Activated CD4-positive, alpha-beta T cell treated with anti-CD3 and anti-CD28 coated beads, Interleukin-2, amount 50 U/mL, for 1 hour (primary cell): Measurements from ENCODE around the gene FOXO1.

Experiments
- DNase-seq: peaks from one replicate; pipeline ENCODE4 v3.0.0-alpha.2; 2020

Gene FOXO1

DNA sequence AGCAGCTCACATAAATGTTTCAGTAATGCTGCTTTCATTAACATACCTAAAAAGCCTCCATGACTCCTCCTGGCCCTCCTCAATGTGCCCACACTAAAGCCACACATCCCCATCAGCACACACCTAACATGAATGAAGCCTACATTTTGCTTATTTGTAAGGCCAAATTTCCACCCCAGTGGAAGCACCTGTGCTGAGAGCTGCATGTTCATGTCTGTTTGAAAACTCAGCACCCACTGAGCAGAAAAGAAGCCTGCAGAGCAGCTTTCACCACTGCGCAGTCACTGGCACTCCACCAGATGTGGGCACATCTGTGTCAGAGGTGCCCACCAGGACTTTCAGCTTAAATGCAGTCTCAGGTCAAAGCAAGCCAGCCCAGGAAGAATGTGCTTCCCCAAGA, 93.5 kb downstream of the FOXO1 start:
- no peak for DNase-seq

DNA sequence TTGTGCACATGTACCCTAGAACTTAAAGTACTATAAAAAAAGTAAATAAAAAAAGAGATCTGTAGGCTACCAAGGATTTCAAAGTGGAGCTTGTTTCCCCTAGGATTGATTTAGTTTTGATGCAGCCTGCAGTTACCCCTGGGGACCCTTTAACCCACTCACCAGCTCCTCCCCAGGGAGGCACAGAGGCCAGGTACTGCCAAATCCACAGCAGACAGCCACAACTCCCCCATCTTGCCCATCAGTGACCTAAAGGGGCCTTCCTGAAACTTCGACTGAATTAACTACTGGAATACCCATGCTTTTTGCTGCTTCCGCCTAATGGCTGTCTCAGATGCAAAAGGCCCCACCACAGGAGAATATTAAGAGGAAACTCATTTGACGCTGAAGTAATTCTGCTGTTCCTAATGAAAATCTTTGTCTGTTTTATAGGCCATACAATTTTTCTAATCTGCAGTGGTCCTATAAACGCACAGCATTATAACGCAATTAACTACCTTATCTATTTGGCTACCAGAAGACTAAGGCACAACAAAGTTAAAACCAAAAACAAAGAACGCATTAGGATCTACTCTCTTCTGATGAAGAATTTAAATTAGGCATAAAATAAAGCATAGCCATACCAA, 95.0 kb downstream of the FOXO1 start:
- no peak for DNase-seq

DNA sequence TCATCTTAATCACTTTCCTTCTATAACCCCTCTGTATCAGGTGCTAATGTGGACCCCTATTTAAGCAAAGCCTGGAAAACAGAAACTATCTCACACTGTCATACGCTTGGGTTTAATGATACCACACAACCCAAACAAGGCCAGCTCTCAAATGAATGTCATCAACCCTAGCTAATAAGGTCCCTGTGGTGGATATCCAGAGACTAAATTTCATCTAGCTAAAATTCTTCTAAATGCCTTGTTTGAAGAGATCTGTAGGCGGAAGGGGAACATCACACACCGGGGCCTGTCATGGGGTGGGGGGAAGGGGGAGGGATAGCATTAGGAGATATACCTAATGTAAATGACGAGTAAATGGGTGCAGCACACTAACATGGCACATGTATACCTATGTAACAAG, 95.5 kb downstream of the FOXO1 start:
- no peak for DNase-seq

DNA sequence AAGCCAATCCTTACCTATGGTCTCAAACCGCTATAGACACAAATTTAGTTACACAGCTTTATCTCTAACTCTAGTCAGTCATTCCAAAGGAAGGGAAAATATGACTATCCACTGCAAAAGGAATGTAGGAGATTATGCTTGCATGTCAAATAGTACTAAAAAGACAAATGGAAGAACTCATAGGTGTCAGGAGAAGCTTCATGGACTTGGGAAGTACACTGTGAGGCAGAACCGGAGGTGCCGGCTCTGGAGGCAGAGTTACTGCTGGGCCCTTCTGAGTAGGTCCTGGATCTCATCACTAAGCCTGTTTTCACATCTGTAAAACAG, 97.5 kb downstream of the FOXO1 start:
- no peak for DNase-seq

DNA sequence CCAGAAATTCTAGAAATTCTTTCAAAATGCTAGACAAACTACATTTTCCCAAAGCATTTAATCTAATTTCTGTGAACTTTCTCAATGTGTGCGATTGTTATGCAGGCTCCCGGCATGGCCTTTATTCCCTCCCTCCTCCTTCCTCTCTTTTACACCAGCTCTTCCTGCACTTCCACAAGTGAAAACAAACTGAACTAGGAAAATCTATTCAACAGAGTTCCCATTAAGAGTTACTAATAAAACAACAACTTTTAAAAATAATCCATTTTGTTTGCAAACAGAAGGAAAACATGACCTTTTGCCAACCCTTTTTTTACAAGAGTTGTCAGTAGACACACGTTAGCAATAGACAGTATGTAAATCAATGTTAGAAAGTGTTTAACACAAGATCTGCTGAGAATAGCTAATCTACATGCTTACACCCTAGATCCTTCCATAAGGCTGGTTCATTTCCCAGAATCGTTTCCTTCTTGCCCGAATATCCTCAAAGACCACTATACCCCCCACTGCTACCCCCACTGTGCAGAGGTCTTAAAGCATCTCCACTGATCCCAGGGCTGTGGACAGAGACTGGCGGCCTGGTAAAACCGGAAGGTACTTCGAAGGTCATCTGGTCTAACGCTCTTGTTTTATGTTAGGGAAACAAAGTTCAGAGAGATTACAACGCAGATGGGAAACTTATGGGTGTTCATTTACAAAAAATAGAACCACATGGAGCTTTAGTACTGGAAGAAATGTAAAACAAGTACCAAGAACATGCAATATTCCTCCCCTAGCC, 98.0 kb downstream of the FOXO1 start:
- DNase-seq = no peak

DNA sequence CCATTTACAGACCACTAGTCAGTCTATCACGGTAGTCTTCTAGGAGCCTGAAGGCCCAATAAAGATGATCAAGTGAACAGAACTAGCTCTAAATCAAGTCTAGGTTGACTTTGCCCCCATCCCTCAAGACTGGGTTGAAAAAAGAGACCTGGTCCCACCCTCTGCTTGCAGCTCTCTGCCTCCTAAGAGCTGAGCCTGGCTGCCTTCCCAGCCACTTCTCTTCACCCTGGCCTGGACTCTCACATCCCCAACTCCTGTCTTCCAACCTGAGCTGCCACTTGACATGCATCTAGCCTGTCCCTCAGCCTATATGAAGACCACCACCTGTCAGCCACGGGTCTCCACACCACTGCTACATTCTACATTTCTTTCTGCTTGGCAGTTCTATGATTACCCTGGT, 99.6 kb downstream of the FOXO1 start:
- DNase-seq = no peak

DNA sequence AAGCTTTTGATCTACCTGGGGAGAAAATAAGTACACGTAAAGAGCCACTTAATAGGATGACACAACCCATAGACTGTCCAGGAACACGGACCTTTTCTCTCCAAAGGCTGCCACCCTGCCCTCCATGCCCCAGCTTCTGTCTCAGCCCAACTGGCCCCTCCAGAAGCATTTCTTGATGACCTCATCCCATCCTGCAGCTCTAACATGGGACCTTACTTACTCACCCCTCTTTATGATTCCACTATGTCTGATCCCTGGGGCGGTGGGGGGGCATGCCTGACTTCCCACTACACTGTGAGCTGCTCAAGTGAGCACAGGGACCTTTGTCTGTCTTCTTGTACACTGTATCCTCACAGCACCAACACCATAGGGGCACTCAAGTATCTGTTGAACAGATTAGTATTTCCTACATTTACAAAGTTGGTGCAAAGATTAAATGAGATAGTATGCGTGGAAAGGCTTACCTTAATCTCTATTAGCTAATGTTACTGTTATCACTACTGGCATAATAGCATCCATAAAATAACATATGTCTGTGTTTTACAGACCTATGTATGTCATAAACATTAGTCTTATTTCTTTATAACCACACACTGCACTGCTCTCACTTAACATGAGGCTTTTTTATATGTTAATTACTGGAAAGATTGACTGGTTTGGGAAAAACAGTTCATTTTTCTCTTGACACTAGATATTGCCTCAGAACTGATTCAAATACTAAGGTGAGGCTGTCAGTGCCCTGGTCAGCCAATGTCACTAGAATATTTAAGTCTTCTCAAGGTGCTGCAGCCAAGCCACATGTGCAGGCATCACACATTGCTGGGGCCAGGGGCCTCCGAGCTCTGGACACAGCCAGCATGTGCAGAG, 100.9 kb downstream of the FOXO1 start:
- no peak for DNase-seq

DNA sequence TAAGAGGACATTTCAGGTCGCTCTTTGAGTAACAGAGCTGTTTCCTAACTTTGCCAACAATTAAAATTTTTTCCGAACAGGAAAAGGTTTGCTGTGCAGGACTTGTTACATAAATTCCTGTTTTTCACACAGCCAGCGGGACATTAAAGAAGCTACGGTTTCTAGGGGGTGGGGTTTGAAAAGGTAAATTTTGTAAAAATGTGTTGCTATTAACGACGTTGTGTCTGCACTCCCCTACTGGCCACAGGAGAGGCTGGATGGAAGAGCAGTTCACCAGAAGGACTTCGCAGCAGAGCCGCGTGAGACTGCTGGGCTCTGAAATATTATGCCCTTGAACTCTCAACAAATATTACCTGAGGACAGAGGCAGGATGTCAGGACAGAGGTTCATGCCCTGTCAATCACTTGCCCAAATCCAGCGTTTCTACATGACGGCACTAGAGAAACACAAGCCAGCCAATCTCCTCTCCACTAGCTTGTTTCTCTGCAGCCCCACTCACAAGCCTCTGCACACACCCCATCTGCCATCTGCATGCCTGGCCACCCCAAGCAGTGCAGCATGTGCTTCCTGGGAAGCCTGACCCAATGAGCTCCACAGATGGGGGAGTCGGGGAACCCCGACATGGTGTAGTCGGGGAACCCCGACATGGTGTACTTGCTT, 102.0 kb downstream of the FOXO1 start:
- DNase-seq = no peak

DNA sequence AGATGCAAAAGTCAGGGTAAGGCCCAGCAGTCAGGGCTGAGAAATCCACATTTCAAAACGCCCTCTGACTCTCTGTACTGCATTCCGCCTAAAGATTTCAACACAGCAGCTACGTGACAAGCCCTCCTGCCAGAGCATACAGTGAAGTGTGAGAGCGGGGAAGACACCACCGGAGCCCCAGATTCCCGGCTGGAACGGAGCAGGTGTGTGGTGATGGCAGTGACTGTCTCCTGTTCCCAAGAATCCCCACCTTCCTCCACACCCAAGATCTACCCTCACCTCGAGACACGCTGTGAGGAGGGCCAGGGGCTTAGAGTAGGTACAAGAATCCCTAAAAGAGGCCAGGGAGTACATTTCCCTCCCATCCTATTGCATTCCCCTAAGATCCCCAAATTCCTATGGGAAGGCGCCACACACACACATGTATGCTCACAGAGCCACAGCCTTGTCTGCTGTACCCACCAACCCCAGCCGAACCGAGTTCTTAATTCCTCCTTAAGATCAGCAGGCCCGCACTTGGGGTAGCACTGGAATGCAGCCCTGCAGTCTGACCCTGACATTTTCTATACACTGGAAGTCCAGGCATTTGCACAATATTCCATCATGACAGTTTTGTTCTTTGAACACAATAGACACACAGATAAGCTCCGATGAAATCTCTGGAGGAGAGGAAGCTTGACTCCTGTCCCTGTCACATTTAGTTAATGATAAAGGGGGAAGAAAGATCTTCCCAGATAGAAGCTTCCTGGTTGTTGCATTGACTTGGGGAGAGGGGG, 102.9 kb downstream of the FOXO1 start:
- no peak for DNase-seq

DNA sequence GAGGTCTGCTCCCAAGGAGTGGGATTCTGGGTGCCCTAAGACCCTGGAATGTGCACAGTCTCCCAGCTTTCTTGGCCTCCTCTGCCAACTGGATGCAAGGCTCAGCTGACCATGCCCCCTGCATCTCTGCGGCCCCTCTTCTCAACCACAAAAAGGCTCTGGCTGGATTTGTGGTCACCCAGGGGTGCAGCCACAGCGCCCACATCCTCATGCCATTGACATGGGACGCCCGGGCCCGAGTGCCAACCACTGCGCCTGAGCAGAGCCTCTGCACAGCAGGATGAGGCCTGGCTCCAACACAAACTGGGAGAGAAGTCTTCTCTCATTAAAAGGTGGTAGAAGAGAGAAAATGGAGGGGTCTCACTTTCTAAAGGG, 103.5 kb downstream of the FOXO1 start:
- no peak for DNase-seq

DNA sequence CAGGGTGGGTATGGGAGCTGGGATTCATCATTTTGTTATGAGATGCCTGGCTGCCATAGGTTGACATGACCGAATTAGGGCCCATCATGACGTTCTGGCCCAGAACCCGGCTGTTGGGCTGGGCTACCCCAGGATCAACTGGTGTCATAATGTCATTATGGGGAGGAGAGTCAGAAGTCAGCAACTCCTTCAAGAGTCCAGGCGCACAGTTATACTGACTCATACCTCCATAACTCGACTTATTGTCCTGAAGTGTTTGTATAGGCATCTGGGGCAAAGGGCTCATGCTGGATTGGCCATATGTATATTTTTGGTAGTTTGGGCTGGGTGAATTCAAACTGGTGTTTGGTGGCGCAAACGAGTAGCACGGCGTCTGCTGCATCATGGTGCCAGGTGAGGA, 106.5 kb downstream of the FOXO1 start:
- no peak for DNase-seq

DNA sequence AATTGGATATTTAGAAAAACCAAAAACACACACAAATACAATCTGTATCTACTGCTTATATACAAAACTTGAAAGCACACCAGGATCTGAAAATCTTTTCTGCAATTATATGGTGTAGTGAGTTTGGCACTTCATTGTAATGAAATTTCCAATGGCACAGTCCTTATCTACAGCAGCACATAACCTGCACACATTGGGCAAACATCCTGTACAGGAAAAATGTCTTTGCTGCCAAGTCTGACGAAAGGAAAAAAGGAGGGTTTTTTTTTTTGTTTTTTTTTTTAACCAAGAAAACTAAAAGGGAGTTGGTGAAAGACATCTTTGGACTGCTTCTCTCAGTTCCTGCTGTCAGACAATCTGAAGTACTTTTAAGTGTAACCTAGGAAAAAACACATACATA, 107.8 kb downstream of the FOXO1 start:
- no peak for DNase-seq

DNA sequence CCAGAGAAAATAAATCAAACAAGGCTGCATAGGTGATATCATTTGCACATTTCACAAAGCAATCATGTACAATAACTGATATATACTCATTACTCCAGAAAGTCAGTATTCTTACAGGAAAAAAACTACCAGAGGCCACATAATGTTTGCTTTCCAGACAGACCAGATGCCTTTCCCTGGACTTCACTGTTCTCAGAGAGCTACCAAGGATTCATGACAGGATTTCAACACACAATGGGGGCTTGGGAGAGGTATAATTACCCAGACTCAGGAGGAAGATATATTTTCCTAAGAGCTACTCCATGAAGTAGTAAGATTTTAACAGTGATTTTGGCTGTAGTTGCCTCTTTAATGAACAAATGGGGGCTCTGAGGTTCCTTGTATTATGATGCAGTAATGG, 110.0 kb downstream of the FOXO1 start:
- no peak for DNase-seq

DNA sequence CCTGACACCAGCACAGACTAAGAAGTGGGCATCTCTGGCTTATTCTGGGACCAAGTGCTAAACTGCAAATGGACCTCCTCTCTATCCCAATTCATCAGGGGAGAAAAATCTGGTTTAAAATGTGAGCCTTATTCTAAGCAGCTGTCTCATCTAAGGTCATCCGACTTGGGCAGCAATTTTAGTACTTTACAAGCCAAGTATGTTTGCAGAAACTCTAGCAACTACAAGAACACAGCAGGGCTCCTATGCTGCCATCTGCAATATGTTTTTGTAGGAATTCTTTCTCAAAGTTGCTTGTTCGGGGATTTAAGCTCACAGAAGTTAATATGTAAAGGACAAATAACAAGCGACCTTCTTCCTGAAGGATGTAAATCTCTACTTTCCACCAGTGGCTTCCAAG, 113.1 kb downstream of the FOXO1 start:
- DNase-seq = no peak

DNA sequence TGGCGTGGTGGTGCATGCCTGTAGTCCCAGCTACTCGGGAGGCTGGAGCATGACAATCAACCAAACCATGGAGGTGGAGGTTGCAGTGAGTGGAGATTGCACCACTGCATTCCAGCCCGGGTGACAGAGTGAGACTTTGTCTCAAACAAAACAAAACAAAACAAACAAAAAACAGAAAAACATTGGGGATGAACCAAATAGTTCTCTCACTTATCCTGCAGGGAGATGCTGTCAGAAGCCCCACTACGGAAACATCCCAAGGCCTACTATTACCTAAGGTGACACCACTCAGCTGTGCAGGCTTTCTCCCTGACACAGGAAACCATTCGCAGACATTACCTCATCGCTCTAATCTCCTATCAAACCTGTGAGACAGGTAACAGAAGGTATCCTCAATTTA, 113.5 kb downstream of the FOXO1 start:
- no peak for DNase-seq

DNA sequence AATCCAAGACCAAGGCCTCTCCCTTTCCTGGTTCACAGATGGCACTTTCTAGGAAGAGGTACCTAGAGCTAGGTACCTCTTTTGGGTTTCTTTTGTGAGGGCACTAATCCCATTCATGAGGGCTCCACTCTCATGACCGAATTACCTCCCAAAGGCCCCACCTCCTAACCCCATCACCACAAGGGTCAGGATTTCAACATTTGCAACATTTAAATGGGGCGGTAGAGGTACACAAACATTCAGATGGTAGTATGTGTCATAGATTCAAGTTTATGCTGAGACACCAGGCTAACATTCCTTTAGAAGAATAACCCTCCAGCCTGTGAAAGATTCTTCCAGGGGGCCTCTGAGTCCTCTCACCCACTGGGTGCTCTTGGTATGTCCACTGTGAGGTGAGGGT, 116.3 kb downstream of the FOXO1 start:
- no peak for DNase-seq

DNA sequence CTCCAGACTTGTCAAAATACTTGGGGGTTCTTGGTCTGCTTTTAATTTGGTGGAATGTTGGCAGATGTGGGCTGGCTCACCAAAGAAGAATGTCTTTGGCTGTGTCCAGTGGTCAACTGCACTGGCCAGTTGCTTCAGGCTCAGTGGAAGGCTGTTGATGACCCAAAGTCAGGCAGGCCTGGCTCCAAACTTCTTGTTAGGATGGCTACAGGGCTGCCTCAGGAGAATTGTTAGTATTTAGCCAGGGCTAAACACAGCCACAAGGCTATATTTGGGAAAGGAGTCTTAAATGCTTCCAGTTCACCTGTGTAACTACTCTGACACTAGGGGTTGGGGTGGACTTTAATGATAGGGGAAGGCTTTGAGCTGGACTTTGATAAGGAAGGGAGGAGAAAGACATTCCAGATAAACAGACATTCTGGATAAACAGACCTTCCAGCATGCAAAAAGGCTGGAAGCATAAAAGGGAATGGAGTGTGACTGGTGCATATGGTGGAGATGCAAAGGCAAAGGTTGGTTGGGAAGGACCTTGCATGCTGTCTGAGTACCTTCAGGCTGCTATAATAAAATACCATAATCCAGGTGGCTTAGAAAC, 116.8 kb downstream of the FOXO1 start:
- no peak for DNase-seq

DNA sequence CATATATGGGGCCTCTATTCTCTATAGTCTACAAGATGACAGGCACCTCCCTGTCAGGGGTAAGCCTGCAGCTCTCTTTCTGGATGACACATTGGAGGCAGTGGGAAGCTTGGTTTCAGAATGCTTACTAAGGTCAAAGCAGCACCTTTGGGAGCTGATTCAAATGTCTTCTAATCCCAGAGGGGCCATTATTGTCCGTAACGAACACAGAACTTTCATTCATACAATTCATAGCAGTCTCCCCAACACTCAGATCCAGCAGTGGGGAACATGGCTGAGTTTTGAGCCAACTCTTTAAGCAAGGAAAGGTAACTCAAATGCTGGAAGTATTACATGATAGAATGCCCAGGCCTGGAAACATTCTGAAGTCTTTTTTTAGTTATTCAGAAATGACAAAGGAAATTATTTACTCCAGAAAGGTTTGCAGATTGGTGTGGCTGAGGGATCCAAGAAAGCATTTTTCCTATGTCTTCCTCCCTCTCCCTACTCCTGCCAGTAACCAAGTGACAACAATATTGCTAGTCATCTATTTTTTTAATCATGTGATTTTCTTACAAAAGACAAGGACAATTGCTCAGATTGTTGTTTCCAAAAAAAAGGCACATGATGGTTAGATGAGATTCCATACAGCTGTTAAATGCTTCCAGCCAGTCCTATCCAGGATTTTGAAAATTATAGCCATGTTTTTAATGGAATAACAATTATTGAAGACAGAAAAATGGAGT, 118.7 kb downstream of the FOXO1 start:
- no peak for DNase-seq

DNA sequence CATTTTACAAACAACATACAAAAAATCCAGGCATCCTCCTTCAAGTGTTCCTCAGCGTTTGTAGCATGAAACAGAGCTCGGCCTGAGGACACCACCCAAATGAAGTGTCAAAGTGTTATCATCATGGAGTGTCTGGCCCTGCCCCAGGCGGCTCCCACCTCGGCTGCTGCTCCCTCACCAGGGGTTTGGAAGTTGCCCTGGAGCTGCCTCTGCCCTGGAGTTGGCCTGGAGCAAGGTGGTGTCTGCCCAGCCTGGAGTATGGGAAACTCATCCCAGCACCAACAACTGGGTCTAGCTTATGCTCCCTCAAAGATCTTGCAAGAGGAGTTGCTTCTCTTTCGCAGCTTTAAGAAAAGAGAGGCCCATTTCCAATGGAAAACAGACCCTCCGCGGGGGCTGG, 120.4 kb downstream of the FOXO1 start:
- DNase-seq = no peak

DNA sequence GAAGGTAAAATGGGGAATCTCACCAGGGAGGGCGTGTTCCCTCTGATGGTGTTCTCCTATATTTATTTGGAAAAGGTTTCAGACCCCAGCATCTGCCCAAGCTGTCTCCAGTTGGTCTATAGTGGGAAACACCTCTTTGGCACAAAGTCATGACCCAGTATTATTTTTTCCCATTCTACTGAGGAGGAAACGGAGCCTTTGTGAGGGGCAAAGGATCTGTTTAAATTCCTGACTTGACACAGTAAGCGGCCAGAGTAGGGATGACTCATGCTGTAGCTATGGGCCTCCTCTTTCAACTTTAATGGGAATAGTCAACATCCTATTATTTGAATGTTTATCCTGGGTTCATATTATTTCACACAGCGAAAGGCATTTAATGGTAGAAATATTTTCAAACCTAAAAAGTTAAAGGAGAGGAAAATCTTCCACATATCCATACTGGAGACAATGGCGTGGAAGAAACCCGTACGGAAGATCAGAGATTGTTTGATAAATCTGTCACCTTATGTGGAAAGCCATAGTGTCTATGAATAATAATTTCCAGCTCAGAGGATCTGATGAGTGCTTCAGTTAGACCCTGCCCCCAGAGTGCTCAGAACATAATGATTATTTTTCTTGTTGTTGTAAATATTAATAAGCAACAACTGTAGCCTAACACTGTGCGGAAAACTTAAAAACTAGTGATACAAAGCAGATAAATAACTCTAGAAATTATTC, 126.0 kb downstream of the FOXO1 start:
- DNase-seq = no peak
